HepG2 (cell line): ENCODE measurements around the gene C1QL4. TPM values are rescaled to one million over a fixed set of nuclear protein-coding genes. Genes with fewer than 3 reads are reported as not detected.

Experiments used
- ATAC-seq: fragments of 200-7000 bp; cut with Tn5 transposase; 3 replicates; pipeline ENCODE4 v1.9.1; 2020; ENCODE audit warnings: mild to moderate bottlenecking, moderate library complexity
- BruUV-seq: library from RNA; stranded (reverse); fragments of 400-500 nt; replicated peaks from 2 replicates; lab custom pipeline; 2021; lab: Mats Ljungman, UMichigan
- CTCF ChIA-PET: fragments of 300-600 bp; formaldehyde crosslinking; extraction: SDS; loops from one replicate; lab custom pipeline; 2021; ENCODE audit warnings: low total read pairs, inconsistent platforms, low intra/inter-chr PET ratio; lab: Yijun Ruan, JAX
- POLR2A ChIA-PET: fragments of 350-600 bp; sonication (Branson Sonifier 250); formaldehyde crosslinking; loops from one replicate; lab custom pipeline; 2020; ENCODE audit warnings: antibody characterized with exemption, inconsistent platforms; lab: Yijun Ruan, JAX
- DNase-seq: peaks from one replicate; pipeline ENCODE4 v3.0.0-alpha.2; 2015; ENCODE audit warnings: low spot score
- FAIRE-seq: peaks from 3 replicates; lab custom pipeline; 2011; peaks lifted over from hg19 to GRCh38; lab: Jason Lieb, UNC
- H2AFZ ChIP-seq: one replicate; pipeline ENCODE4 v1.6.1; 2011; ENCODE audit warnings: low read length, inconsistent platforms
- H3K27ac ChIP-seq: fragments of 300-600 bp; 3 replicates; pipeline ENCODE4 v1.8.0; 2011; ENCODE audit warnings: mixed run types, mild to moderate bottlenecking, mixed read lengths, low read length, inconsistent platforms; ENCODE audit not compliant: insufficient read depth; ENCODE audit errors: extremely low read length
- H3K27me3 ChIP-seq, 2 experiments: fragments of 200-600 bp in 1 of 2; 2 replicates in 1 of 2; 3 replicates in 1 of 2; pipeline versions ENCODE4 v1.6.0 to v1.8.0; 2011; ENCODE audit warnings: low read length in 2 of 2, mild to moderate bottlenecking in 2 of 2, moderate library complexity in 2 of 2, inconsistent platforms in 1 of 2; ENCODE audit not compliant: insufficient read depth in 2 of 2, control insufficient read depth in 1 of 2
- H3K36me3 ChIP-seq, 2 experiments: fragments of 200-600 bp in 1 of 2; replicated peaks in 1 of 2; 2 replicates in 1 of 2; 3 replicates in 1 of 2; pipeline versions ENCODE4 v1.5.1 to v1.8.0; 2011; ENCODE audit warnings: low read length in 2 of 2, inconsistent platforms in 1 of 2; ENCODE audit not compliant: insufficient read depth in 2 of 2, control insufficient read depth in 1 of 2
- H3K4me1 ChIP-seq: 2 replicates; pipeline ENCODE4 v1.5.1; 2012; ENCODE audit warnings: low read length, inconsistent platforms; ENCODE audit not compliant: insufficient read depth
- H3K4me2 ChIP-seq: 2 replicates; pipeline ENCODE4 v1.6.0; 2011; ENCODE audit warnings: low read depth, low read length, inconsistent platforms
- H3K4me3 ChIP-seq, 3 experiments: fragments of 200-600 bp in 1 of 3; sonication (generic), shearing (Covaris generic) in 1 of 3; replicated peaks in 1 of 3; 2 replicates each; pipeline ENCODE4 v1.5.1; 2011 to 2016; ENCODE audit warnings: low read length in 3 of 3, inconsistent platforms in 2 of 3, low read depth in 2 of 3, mild to moderate bottlenecking in 2 of 3, control low read depth in 1 of 3, mixed read lengths in 1 of 3; ENCODE audit not compliant: insufficient read depth in 1 of 3
- H3K79me2 ChIP-seq: one replicate; pipeline ENCODE4 v1.6.1; 2011; ENCODE audit warnings: low read length, inconsistent platforms; ENCODE audit not compliant: insufficient read depth
- H3K9ac ChIP-seq: 2 replicates; pipeline ENCODE4 v1.6.0; 2011; ENCODE audit warnings: mild to moderate bottlenecking, low read depth, low read length, inconsistent platforms; ENCODE audit not compliant: insufficient read depth
- H3K9me3 ChIP-seq: 2 replicates; pipeline ENCODE4 v1.5.1; 2012; ENCODE audit warnings: mild to moderate bottlenecking, low read length
- H4K20me1 ChIP-seq: 2 replicates; pipeline ENCODE4 v1.6.0; 2011; ENCODE audit warnings: inconsistent platforms, mild to moderate bottlenecking, low read length, moderate library complexity; ENCODE audit not compliant: insufficient read depth
- JUNB ChIP-seq: sonication (generic); formaldehyde crosslinking; IDR thresholded peaks from 2 replicates; pipeline ENCODE4 v1.8.0; 2022; ENCODE audit warnings: missing genetic modification reagents, mild to moderate bottlenecking, borderline replicate concordance
- WGBS: methylation state at CpG from one replicate; pipeline ENCODE4 v1.1.6; 2017; ENCODE audit warnings: low lambda C conversion rate; 5-methylcytosine and 5-hydroxymethylcytosine counted together
- in situ Hi-C: cut with HindIII; loops from 2 replicates; pipeline ENCODE4 v1.10.0; 2017; ENCODE audit warnings: low pct_unique_long_range_greater_than_20kb; ENCODE audit not compliant: extremely low pct_ligation_motif_present
- intact Hi-C: fragments of 100-400 bp; cut with micrococcal nuclease; formaldehyde crosslinking; loops from one replicate; pipeline ENCODE4 v1.10.0; 2022; ENCODE audit not compliant: unreplicated experiment
- polyA plus RNA-seq, 8 experiments: library from polyadenylated mRNA; depleted of rRNA in 3 of 8; stranded (reverse) in 7 of 8; unstranded in 1 of 8; fragments of >200 nt; fragmentation: Illumina TruSeq in 4 of 8; extraction: Trizol in 4 of 8; gene quantifications; 2 replicates each; pipeline versions ENCODE4 v1.2.1 to v1.2.3, GENCODE V29; 2011 to 2016; ENCODE audit warnings: low read depth in 4 of 8, missing spikeins in 1 of 8, mixed read lengths in 1 of 8; ENCODE audit not compliant: insufficient read depth in 1 of 8
- total RNA-seq, 5 experiments: library from RNA; depleted of rRNA; stranded (reverse); fragments of >200 nt; fragmentation: Illumina TruSeq; extraction: Trizol; gene quantifications; 2 replicates each; pipeline ENCODE4 v1.2.3, GENCODE V29; 2016; ENCODE audit warnings: low read depth in 1 of 5
- TF ChIP-seq, protein P1 (sequence below): sonication (generic); formaldehyde crosslinking; IDR thresholded peaks from 2 replicates; pipeline ENCODE4 v1.5.0; 2020; ENCODE audit warnings: missing genetic modification reagents
- TF ChIP-seq, protein P2 (sequence below): fragments of 450-650 bp; IDR thresholded peaks from 2 replicates; pipeline ENCODE4 v1.6.1; 2016
- TF ChIP-seq, protein P3 (sequence below): sonication (generic); formaldehyde crosslinking; IDR thresholded peaks from 2 replicates; pipeline ENCODE4 v1.4.0; 2020; ENCODE audit warnings: missing genetic modification reagents
- TF ChIP-seq, protein P4 (sequence below): sonication (generic); formaldehyde crosslinking; IDR thresholded peaks from 2 replicates; pipeline ENCODE4 v1.5.0; 2020; ENCODE audit warnings: mild to moderate bottlenecking, missing genetic modification reagents, moderate library complexity

C1QL4 gene
- total and polyA plus RNA-seq, 2 of the 13 experiments (the other 11 are each of a cell fraction or from before 2014, with no cell fraction given): 0.03 TPM; not detected in 1

DNA sequence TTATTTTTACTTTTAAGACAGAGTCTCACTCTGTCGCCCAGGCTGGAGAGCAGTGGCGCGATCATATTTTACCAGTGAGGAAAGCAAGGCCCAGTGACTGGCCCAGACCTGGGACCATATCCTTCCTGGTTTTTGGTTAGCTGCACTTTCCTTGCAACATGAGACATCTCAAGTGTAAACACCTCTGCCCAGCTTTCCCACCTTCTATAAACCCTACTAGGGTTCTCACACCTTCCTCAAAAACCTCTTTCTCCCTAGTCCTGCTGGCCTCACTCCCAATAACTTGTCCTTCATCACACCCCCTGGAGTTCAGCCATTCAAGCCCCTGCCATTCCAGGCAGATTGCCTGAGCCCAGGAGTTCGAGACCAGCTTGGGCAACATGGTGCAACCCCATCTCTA is 52.3 kb downstream of the C1QL4 start (continued):
- TF ChIP-seq, protein P1, sequence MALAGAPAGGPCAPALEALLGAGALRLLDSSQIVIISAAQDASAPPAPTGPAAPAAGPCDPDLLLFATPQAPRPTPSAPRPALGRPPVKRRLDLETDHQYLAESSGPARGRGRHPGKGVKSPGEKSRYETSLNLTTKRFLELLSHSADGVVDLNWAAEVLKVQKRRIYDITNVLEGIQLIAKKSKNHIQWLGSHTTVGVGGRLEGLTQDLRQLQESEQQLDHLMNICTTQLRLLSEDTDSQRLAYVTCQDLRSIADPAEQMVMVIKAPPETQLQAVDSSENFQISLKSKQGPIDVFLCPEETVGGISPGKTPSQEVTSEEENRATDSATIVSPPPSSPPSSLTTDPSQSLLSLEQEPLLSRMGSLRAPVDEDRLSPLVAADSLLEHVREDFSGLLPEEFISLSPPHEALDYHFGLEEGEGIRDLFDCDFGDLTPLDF (CRISPR knock-in tag): no peak

DNA sequence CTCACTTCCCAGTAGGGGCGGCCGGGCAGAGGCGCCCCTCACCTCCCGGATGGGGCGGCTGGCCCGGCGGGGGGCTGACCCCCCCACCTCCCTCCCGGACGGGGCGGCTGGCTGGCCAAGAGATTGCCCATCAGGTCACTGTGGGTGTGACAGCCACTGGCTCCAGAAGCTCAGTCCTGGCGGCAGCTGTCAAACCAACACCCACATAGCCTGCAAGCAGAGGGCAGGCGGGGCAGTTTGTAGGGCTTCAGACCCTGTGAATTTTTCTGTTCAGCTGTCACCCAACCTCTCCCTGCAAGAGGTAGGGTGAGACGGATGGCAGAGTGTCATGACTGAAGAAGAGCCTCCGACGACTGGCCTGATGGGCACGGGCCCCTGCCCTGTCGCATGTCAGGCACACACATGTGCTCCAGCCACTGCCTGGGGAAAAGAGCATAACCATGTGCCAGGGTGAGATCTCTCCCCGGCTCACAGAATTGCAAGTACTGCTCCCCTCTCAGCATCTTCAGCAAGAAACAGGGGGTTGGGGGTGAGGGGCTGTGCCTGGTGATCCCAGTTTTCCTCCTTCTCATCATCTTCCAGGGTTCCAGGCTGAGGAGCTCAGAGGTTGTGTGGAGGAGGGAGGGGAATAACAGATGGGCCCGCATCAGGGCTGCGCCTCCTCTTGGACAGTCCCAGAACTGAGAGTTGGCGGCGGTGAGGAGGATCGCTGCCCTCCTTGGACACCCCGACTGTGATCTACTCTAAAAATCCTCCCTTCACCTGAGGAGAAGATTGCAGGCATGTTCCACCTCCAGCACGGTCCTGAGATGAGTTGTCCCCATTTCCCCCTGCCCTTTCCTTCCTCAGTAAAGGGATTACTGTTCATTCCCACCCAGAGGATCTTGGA is 53.2 kb downstream of the C1QL4 start:
- ATAC-seq: peak; percentile 78
- peaks cover 40% of the 10 kb centered on the region for H3K4me1 ChIP-seq
- 23% methylated on average over 17 of the region's 25 CpGs for WGBS
- no peaks in the 10 kb centered on the region for H3K36me3 ChIP-seq
- in situ Hi-C loops (loop anchor here (10.0 kb wide), 1 partner anchor 61 kb away; the partner anchor contains the start of gene DNAJC22), intact Hi-C loops (no loop called here)
- ChIA-PET POLR2A (interaction anchor here (1.2 kb wide), 1 partner anchor 18 kb away, joined by 7 read pairs; the partner anchor contains the start of gene TUBA1C), CTCF (no interaction called here)
- H3K9me3 ChIP-seq: no peaks in the 10 kb centered on the region
- BruUV-seq: no TSS peak
- H3K27ac ChIP-seq: no peak overlapping the region
- no peaks in the 10 kb centered on the region for H4K20me1 ChIP-seq
- H3K27me3 ChIP-seq: peaks cover 3 to 36% of the 10 kb centered on the region in 2 experiments; a peak in 4 of 5 replicates
- H3K9ac ChIP-seq: no peak overlapping the region
- DNase-seq: no peak
- H3K4me2 ChIP-seq: peak overlapping the region; percentile 24; the same call in 1 of the 2 replicates
- no peak overlapping the region for H3K4me3 ChIP-seq
- no peak overlapping the region for H2AFZ ChIP-seq
- H3K79me2 ChIP-seq: no peaks in the 10 kb centered on the region
- no peak for FAIRE-seq
- TF ChIP-seq, protein P2, sequence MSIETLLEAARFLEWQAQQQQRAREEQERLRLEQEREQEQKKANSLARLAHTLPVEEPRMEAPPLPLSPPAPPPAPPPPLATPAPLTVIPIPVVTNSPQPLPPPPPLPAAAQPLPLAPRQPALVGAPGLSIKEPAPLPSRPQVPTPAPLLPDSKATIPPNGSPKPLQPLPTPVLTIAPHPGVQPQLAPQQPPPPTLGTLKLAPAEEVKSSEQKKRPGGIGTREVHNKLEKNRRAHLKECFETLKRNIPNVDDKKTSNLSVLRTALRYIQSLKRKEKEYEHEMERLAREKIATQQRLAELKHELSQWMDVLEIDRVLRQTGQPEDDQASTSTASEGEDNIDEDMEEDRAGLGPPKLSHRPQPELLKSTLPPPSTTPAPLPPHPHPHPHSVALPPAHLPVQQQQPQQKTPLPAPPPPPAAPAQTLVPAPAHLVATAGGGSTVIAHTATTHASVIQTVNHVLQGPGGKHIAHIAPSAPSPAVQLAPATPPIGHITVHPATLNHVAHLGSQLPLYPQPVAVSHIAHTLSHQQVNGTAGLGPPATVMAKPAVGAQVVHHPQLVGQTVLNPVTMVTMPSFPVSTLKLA: 0 out of 2 replicates have a peak, but pooled peaks have one; percentile 18
- TF ChIP-seq, protein P3, sequence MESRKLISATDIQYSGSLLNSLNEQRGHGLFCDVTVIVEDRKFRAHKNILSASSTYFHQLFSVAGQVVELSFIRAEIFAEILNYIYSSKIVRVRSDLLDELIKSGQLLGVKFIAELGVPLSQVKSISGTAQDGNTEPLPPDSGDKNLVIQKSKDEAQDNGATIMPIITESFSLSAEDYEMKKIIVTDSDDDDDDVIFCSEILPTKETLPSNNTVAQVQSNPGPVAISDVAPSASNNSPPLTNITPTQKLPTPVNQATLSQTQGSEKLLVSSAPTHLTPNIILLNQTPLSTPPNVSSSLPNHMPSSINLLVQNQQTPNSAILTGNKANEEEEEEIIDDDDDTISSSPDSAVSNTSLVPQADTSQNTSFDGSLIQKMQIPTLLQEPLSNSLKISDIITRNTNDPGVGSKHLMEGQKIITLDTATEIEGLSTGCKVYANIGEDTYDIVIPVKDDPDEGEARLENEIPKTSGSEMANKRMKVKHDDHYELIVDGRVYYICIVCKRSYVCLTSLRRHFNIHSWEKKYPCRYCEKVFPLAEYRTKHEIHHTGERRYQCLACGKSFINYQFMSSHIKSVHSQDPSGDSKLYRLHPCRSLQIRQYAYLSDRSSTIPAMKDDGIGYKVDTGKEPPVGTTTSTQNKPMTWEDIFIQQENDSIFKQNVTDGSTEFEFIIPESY (CRISPR knock-in tag): peak; percentile 95
- no peak for TF ChIP-seq JUNB (CRISPR knock-in tag)
- TF ChIP-seq, protein P4, sequence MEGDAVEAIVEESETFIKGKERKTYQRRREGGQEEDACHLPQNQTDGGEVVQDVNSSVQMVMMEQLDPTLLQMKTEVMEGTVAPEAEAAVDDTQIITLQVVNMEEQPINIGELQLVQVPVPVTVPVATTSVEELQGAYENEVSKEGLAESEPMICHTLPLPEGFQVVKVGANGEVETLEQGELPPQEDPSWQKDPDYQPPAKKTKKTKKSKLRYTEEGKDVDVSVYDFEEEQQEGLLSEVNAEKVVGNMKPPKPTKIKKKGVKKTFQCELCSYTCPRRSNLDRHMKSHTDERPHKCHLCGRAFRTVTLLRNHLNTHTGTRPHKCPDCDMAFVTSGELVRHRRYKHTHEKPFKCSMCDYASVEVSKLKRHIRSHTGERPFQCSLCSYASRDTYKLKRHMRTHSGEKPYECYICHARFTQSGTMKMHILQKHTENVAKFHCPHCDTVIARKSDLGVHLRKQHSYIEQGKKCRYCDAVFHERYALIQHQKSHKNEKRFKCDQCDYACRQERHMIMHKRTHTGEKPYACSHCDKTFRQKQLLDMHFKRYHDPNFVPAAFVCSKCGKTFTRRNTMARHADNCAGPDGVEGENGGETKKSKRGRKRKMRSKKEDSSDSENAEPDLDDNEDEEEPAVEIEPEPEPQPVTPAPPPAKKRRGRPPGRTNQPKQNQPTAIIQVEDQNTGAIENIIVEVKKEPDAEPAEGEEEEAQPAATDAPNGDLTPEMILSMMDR (CRISPR knock-in tag): peak; percentile 26; the same call in 1 of the 2 replicates
